Caco-2 (cell line): ENCODE data around the gene SMOC2. TPM values are rescaled to one million over a fixed set of nuclear protein-coding genes. Genes with fewer than 3 reads are reported as not detected.

ENCODE experiments used
- BruUV-seq: library from RNA; stranded (reverse); fragments of 400-500 nt; replicated peaks from 2 replicates; lab custom pipeline; 2021; lab: Mats Ljungman, UMichigan
- CTCF ChIA-PET: fragments of 300-600 bp; sonication (Branson Sonifier 250); formaldehyde crosslinking; loops from one replicate; lab custom pipeline; 2022; ENCODE audit warnings: antibody characterized with exemption; lab: Charles Lee
- POLR2A ChIA-PET: fragments of 300-600 bp; sonication (Branson Sonifier 250); formaldehyde crosslinking; loops from one replicate; lab custom pipeline; 2022; ENCODE audit warnings: antibody characterized with exemption; lab: Charles Lee
- DNase-seq, 2 experiments: peaks; one replicate each; pipeline versions ENCODE4 v3.0.0 to v3.0.0-alpha.2; 2020 to 2022
- H3K27me3 ChIP-seq: replicated peaks from 2 replicates; pipeline ENCODE4 v1.6.0; 2011; ENCODE audit warnings: low read length; ENCODE audit not compliant: control insufficient read depth, insufficient read depth
- H3K36me3 ChIP-seq: 2 replicates; pipeline ENCODE4 v1.5.1; 2011; ENCODE audit warnings: low read length; ENCODE audit not compliant: control insufficient read depth, insufficient read depth
- H3K4me1 ChIP-seq: fragments of 250-450 bp; sonication (Bioruptor Pico); 2 replicates; pipeline ENCODE4 v1.5.1; 2020; ENCODE audit warnings: mild to moderate bottlenecking
- H3K4me3 ChIP-seq: 2 replicates; pipeline ENCODE4 v1.5.1; 2011; ENCODE audit warnings: low read depth, mild to moderate bottlenecking, control low read depth, low read length
- H3K9me3 ChIP-seq: fragments of 250-450 bp; sonication (Bioruptor Pico); 2 replicates; pipeline ENCODE4 v1.5.1; 2020; ENCODE audit warnings: mild to moderate bottlenecking, moderate library complexity
- H3K27ac Mint-ChIP-seq: one replicate; pipeline ENCODE4 v1.8.0; 2022; ENCODE audit warnings: mixed read lengths; ENCODE audit not compliant: unreplicated experiment
- H3K27me3 Mint-ChIP-seq: one replicate; pipeline ENCODE4 v1.8.0; 2022; ENCODE audit warnings: mixed read lengths; ENCODE audit not compliant: insufficient read depth, unreplicated experiment
- H3K36me3 Mint-ChIP-seq: one replicate; pipeline ENCODE4 v1.8.0; 2022; ENCODE audit warnings: mild to moderate bottlenecking, mixed read lengths; ENCODE audit not compliant: insufficient read depth, unreplicated experiment
- H3K4me1 Mint-ChIP-seq: one replicate; pipeline ENCODE4 v1.8.0; 2022; ENCODE audit warnings: low read depth, mixed read lengths; ENCODE audit not compliant: unreplicated experiment
- H3K4me3 Mint-ChIP-seq: one replicate; pipeline ENCODE4 v1.8.0; 2022; ENCODE audit warnings: mild to moderate bottlenecking, moderate library complexity, mixed read lengths; ENCODE audit not compliant: unreplicated experiment
- H3K9me3 Mint-ChIP-seq: one replicate; pipeline ENCODE4 v1.8.0; 2022; ENCODE audit warnings: mixed read lengths; ENCODE audit not compliant: unreplicated experiment
- intact Hi-C: fragments of 100-400 bp; cut with micrococcal nuclease; formaldehyde crosslinking; loops from one replicate; pipeline ENCODE4 v1.10.0; 2022; ENCODE audit not compliant: unreplicated experiment
- total RNA-seq: library from RNA; stranded (reverse); gene quantifications from 2 replicates; pipeline ENCODE4 v1.2.3, GENCODE V29; 2022
- TF ChIP-seq, protein P1 (sequence below), 2 experiments: fragments of 200-600 bp in 1 of 2; IDR thresholded peaks; 1 replicate in 1 of 2; 2 replicates in 1 of 2; pipeline versions ENCODE4 v1.5.1 to v1.8.0; 2011 to 2022; ENCODE audit warnings: antibody characterized with exemption in 1 of 2, control low read depth in 1 of 2, inconsistent platforms in 1 of 2, low read depth in 1 of 2, low read length in 1 of 2, mild to moderate bottlenecking in 1 of 2, moderate library complexity in 1 of 2; ENCODE audit not compliant: insufficient read depth in 1 of 2, severe bottlenecking in 1 of 2, unreplicated experiment in 1 of 2

SMOC2 gene
- total RNA-seq, 1 experiment from 2014 or later: 2.8 TPM

DNA sequence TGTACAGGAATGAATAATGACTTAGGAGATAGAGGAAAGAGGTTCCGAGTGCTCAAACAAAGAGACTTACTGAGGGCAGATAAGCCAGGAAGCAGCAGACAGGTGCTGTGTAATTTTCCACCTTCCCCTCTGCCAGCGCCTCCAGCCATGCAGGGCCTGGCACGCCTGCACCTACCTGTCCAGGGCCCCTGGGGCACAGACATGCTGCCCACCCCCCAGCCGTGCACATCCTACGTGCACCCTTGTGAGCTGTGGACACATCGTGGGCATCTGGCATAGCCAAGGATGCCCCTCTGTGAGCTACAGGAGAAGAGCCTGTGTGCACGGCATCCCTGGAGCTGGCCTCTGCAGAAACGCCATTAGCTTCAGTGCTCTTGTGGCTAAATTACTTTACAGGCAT lies 7.1 kb upstream of the SMOC2 start:
- H3K27me3 ChIP-seq: no peaks in the 10 kb centered on the region
- CTCF ChIA-PET: interaction anchor here (0.5 kb wide), 1 partner anchor 25 kb away, joined by 5 read pairs; no protein-coding TSS in a partner anchor
- H3K27me3 Mint-ChIP-seq: peaks cover 11% of the 10 kb centered on the region
- POLR2A ChIA-PET: no interaction called here
- H3K9me3 Mint-ChIP-seq: no peaks in the 10 kb centered on the region
- no TSS peak for BruUV-seq
- H3K4me1 ChIP-seq: 0 out of 2 replicates have a peak, but pooled peaks cover 4% of the 10 kb centered on the region
- no peak overlapping the region for H3K4me3 ChIP-seq
- no peak overlapping the region for H3K4me3 Mint-ChIP-seq
- TF ChIP-seq, protein P1, sequence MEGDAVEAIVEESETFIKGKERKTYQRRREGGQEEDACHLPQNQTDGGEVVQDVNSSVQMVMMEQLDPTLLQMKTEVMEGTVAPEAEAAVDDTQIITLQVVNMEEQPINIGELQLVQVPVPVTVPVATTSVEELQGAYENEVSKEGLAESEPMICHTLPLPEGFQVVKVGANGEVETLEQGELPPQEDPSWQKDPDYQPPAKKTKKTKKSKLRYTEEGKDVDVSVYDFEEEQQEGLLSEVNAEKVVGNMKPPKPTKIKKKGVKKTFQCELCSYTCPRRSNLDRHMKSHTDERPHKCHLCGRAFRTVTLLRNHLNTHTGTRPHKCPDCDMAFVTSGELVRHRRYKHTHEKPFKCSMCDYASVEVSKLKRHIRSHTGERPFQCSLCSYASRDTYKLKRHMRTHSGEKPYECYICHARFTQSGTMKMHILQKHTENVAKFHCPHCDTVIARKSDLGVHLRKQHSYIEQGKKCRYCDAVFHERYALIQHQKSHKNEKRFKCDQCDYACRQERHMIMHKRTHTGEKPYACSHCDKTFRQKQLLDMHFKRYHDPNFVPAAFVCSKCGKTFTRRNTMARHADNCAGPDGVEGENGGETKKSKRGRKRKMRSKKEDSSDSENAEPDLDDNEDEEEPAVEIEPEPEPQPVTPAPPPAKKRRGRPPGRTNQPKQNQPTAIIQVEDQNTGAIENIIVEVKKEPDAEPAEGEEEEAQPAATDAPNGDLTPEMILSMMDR (IDR thresholded peaks at IDR 0.05; ENCODE audit: insufficient read depth in 1 of 2, low read depth in 1 of 2, low read length in 1 of 2, severe bottlenecking in 1 of 2, unreplicated experiment in 1 of 2): no peak
- H3K36me3 Mint-ChIP-seq: no peaks in the 10 kb centered on the region
- intact Hi-C loops: no loop called here
- no peaks in the 10 kb centered on the region for H3K4me1 Mint-ChIP-seq
- no peak for DNase-seq
- no peaks in the 10 kb centered on the region for H3K36me3 ChIP-seq
- no peak overlapping the region for H3K27ac Mint-ChIP-seq
- H3K9me3 ChIP-seq: 0 out of 2 replicates have a peak, but pooled peaks cover 5% of the 10 kb centered on the region

DNA sequence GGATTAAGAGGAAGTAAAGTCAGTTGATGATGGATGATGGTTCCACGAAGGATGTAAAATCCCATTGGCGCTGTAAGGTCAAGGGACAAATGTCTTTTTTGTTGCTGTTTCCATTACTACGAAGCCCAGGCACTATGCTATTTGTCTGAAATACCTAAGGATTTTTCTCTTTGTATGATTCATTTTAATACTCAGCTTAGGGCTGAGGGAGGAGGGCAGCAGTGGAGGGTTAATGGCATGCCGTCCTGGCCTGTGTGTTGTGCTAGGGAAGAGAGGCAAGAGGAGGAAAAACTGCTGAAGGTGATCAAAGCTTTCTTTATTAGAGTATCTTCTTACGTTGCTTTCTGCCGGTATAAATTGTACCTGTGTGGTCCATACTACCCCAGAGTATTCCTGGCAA lies 6.5 kb upstream of the SMOC2 start:
- Mint-ChIP-seq H3K36me3 (no peaks in the 10 kb centered on the region), H3K4me3 (no peak overlapping the region), H3K27me3 (peaks cover 11% of the 10 kb centered on the region), H3K27ac (no peak overlapping the region), H3K9me3 (no peaks in the 10 kb centered on the region), H3K4me1 (no peaks in the 10 kb centered on the region)
- CTCF ChIA-PET: no interaction called here
- Histone ChIP-seq H3K36me3 (no peaks in the 10 kb centered on the region), H3K9me3 (0 out of 2 replicates have a peak, but pooled peaks cover 5% of the 10 kb centered on the region), H3K4me1 (0 out of 2 replicates have a peak, but pooled peaks cover 4% of the 10 kb centered on the region), H3K4me3 (no peak overlapping the region), H3K27me3 (no peaks in the 10 kb centered on the region)
- BruUV-seq: no TSS peak
- TF ChIP-seq, protein P1 (IDR thresholded peaks at IDR 0.05; ENCODE audit: insufficient read depth in 1 of 2, low read depth in 1 of 2, low read length in 1 of 2, severe bottlenecking in 1 of 2, unreplicated experiment in 1 of 2): no peak
- intact Hi-C loops: no loop called here
- DNase-seq: no peak
- POLR2A ChIA-PET: no interaction called here

DNA sequence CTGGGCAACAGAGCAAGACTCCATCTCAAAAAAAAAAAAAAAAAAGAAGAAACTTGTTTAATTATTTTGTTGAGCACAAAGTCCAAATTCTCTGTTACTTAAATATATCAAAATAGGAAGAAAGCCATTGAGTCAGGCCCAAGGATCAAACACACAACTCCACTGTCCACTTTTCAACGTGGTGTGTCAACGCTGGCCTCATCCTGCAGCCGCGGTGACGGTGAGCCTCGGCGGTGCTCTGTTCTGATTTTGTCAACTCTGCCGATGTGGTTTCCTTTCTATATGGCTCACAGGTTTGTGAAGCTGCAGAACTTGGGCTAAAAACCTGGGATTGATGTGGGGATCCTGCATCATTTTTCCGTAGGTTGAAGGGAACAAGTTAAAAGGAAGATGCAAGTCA lies 3.2 kb upstream of the SMOC2 start:
- H3K4me3 ChIP-seq: no peak overlapping the region
- no peak for DNase-seq
- Mint-ChIP-seq H3K4me1 (peaks cover 4% of the 10 kb centered on the region), H3K36me3 (no peaks in the 10 kb centered on the region), H3K27me3 (peaks cover 14% of the 10 kb centered on the region), H3K9me3 (no peaks in the 10 kb centered on the region), H3K27ac (no peak overlapping the region), H3K4me3 (no peak overlapping the region)
- ChIA-PET CTCF (no interaction called here), POLR2A (no interaction called here)
- TF ChIP-seq, protein P1 (IDR thresholded peaks at IDR 0.05; ENCODE audit: insufficient read depth in 1 of 2, low read depth in 1 of 2, low read length in 1 of 2, severe bottlenecking in 1 of 2, unreplicated experiment in 1 of 2): no peak
- H3K4me1 ChIP-seq: peaks cover 12% of the 10 kb centered on the region; the same call in 1 of the 2 replicates
- intact Hi-C loops: no loop called here
- 0 out of 2 replicates have a peak, but pooled peaks cover 5% of the 10 kb centered on the region for H3K9me3 ChIP-seq
- no peaks in the 10 kb centered on the region for H3K27me3 ChIP-seq
- no peaks in the 10 kb centered on the region for H3K36me3 ChIP-seq
- no TSS peak for BruUV-seq
